Melanocyte of skin (primary cell): ENCODE results near the gene SLC16A5. TPM values are rescaled to one million over a fixed set of nuclear protein-coding genes. Genes with fewer than 3 reads are reported as not detected.

ENCODE experiments used
- small RNA-seq, 2 donors: library from RNA; depleted of rRNA; stranded (forward); fragments of <200 nt; gene quantifications; one replicate each; pipeline ENCODE3, GENCODE V24; 2012
- total RNA-seq, 2 donors: library from RNA; depleted of rRNA; stranded (reverse); fragments of >200 nt; gene quantifications; 2 replicates each; pipeline ENCODE4 v1.2.3, GENCODE V29; 2012

Gene SLC16A5, protein sequence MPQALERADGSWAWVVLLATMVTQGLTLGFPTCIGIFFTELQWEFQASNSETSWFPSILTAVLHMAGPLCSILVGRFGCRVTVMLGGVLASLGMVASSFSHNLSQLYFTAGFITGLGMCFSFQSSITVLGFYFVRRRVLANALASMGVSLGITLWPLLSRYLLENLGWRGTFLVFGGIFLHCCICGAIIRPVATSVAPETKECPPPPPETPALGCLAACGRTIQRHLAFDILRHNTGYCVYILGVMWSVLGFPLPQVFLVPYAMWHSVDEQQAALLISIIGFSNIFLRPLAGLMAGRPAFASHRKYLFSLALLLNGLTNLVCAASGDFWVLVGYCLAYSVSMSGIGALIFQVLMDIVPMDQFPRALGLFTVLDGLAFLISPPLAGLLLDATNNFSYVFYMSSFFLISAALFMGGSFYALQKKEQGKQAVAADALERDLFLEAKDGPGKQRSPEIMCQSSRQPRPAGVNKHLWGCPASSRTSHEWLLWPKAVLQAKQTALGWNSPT
- 10 to 100 TPM; 12.0 to 17.0 TPM for total RNA-seq

DNA sequence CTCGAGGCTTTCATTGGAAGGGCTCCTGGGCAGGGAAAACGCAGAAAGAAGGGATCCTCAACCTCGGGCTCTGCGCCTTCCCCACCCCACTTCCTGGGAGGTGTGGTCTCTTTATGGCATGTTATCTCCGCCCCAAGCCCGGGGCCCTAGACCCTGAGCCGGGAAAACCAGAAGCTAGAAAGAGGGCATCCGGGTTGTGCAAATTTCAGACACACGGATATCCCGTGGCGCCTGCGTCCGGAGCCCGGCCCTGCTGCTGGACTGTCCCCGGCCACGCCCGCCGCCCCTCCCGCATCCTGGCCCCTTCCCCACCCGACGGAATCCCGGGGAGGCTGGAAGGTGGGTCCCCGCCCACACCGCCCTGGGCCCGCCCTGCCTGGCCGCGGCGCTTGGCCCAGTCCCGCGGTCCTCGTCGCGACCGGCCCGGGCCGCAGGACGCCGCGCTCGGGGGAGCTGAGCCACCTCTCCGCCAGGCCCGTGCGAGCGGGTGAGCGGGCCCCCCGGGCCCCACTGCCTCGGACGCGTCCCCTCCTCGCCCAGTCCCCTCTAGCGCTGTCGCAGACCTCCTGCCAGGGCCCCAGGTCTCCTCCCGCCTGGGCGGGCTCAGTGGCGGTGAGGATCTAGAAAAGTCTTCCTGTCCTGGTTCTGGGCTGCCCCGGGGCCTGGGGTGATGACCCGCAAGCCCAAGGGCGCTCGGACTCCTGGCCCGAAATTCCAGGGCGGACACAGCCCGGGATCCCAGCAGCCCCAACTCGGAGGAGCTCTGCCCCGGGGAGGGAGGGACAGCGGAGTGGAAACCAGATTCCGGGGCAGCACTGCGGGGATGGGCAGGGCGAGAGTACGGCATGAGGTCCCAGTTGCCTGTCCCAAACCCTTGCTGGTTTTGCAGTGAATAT, at the start of gene SLC16A5:
Gene SLC16A5 (plus strand): TSS at position 397 of the 896 bp plus-strand sequence. CDS start 5,683 bp downstream, outside the sequence.

DNA sequence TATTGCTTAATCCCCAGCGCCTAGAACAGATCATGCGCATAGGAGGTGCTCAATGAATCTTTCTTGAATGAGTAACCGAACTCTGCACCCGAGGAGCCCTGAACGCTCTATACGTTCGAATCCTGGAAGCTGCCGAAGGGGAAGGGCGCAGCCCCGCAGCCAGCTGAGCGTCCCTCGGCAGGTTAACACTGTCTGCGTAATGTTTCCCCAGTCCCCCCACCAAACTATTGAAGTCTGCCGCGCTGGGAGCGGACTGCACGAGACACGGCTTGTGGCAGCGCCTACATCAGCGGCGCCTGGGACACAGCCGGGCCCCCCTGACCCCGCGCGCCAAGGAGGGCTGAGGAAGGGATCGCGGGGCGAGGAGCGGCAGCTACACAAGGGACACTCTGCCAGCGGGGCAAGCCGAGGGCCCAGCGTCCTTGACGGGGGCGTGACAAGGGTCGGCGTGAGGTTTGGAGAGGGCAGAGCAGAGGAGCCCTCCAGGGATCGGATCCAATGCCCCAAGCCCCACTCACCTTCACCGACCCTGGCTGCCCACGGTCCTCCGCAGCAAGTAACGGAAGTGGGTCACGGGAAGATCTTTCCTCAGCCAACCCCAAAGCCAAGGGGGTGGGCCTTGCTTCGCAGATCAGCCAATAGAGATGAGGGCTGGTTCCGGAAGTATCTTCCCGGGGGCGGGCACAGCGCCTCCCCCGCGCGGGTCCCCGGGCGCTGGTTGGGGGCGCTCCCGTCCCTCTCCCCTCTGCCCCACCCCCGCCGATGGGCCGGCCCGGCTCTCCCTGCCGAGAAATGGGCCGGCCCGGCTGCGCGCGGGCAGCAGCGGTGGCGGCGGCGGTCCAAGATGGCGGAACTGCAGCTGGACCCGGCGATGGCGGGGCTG, 41.1 kb upstream of the SLC16A5 start, which contains the start of the genes ATP5PD and KCTD2:
Gene ATP5PD (minus strand): TSS at position 563 of the 883 bp plus-strand sequence. CDS start 4,319 bp downstream, outside the sequence.
Gene KCTD2 (plus strand): TSS at position 819 of the 883 bp plus-strand sequence. CDS start 26 bp downstream, at position 845.

DNA sequence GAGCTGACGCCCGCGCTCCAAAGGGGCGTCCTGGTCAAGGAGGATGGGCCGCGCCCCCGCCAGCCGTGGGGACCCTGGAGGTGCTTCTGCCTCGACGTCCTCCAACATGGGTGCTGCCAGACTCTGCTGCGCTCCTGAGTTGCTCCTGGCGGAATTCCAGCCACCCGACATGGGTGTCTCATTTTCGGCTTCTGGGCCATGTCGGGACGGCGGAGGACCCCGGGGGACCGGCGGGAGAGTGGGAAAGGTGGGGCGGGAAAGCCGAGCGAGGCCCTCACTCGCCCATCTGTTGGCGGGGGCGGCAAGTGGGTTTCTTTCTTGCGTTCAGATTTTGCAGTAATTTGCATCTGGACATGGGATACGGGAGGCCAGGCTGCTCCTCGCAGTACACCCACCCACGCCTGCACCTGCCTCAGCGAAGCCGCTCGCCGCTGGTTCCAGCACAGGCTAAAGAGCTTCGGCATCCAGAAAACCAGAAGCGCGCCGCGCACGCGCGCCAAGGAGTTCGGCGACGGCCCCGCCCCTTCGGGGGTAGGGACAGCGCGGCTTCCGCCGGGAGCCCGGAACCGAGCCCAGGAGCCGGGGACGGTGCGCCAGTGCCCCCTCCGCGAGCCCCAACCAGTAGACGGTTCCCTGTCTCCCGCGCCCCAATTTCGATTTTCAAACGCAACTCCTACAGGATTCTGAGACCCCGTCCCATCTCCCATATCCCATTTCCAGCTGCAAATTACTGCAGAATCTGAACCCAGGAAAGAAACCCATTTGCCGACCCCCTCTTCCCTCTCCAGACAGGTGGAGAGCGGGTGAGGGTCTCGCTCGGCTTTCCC, 21.9 kb downstream of the SLC16A5 start, which contains the start of gene ARMC7:
Gene ARMC7 (plus strand): TSS at position 563 of the 827 bp plus-strand sequence. CDS start 320 bp downstream, outside the sequence.

DNA sequence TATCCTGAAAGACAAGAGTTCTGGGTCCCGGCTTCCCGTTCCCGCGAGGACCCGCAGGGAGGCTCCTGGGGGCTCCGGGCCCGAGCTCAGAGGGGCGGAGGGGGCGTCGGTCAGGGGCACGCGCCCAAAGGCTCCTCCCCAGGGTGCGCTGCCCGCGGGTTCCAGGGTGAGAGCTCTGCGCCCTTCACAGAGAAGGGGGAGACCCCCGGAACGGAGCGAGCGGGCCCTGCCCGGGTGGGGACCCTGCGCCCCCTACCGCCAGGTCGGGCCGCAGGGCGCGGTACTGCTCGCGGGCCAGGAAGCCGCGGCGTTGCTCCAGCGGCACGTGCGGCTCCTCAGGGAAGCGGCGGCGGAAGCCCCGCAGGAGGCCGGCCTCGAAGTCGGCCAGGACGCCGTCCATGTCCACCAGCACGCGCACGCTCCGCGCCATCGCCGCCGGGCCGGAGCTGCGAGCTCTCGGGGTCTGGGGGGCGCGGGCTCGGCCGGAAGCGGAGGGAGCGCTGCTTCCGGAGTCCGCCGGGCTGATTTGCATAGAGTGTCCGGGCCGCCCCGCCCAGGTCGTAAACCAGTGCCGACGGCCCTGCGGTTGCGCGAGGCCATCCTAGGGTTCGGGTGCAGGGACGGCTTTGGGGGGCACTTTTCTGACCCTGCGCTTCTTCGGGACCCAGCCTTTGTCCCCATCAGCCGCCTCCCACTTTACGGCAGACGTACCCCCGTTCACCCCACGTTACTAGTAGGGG, 43.7 kb downstream of the SLC16A5 start, which contains the start of gene NT5C:
Gene NT5C (minus strand): TSS at position 465 of the 740 bp plus-strand sequence. CDS start 35 bp downstream, at position 430.

DNA sequence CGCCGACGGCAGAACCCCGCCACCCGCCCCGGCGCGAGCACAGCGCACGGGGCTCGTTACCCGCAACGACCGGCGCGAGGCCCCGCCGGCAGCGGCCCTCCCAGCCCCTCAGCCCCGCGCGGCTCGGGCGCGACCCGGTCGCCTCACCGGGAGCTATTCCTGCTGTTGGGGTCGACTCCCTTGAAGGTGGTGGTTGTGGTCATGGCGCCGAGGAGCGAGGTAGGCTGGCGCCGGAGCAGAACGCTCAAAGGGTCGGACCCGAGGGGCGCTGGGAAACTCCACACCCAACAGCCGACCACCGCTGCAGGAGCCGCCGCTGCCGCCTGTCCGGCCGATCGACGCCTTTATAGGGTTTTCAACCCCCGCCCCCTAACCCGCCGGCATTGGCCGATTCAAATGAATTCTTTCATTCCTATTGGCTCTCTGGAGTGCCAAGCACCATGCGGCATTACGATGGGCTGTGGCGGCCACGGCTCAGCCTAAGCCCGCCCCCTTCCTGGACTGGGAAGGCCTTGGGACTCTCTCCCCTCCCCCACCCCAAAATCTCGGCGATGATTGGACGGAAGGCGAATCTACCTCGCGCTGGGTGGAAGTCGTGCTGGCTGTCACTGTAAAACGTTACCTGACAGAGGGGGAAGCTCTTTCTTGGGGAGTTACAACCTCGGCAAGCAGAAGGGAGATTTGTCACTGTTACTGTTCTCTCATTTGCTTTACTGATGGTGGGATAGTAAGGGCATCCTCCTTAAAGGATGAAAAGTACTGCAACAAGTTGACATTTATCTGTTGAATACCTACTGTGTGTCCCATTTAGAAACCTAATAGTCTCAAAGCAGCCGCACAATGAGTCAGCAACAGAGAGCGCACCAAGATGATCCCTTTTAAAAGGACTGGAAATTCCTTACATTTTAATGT, 66.7 kb downstream of the SLC16A5 start, which contains the start of gene JPT1:
Gene JPT1 (minus strand): TSS at position 318 of the 912 bp plus-strand sequence. CDS start 115 bp downstream, at position 203.

Small RNA genes within 50 kb of the gene (small RNA-seq; reads per million reads assigned to genes)
- gene AC111186.1 (0 reads per million in 2 donors), gene RF00019 (0 reads per million in 2 donors), gene RN7SL573P (0 reads per million in 2 donors)

Other genes with a start within 250 kb of the SLC16A5 start
- not detected for gene GRIN2C, start 228.1 kb upstream of the SLC16A5 start, total RNA-seq
- 10 to 100 TPM; 16.9 to 22.3 TPM for gene FDXR, start 215.0 kb upstream of the SLC16A5 start, total RNA-seq
- gene FADS6, start 194.3 kb upstream of the SLC16A5 start, total RNA-seq, result not detected
- gene USH1G, start 164.7 kb upstream of the SLC16A5 start, total RNA-seq, result not detected
- not detected for gene OTOP2, start 163.7 kb upstream of the SLC16A5 start, total RNA-seq
- not detected for gene OTOP3, start 152.1 kb upstream of the SLC16A5 start, total RNA-seq
- gene HID1, start 115.2 kb upstream of the SLC16A5 start, total RNA-seq, result not detected
- 1 to 10 TPM; 4.1 to 6.0 TPM for gene CDR2L, start 100.3 kb upstream of the SLC16A5 start, total RNA-seq
- 10 to 100 TPM; 29.3 to 36.0 TPM for gene MRPL58, start 75.3 kb upstream of the SLC16A5 start, total RNA-seq
- 100 to 1,000 TPM; 218 to 264 TPM for gene ATP5PD, start 41.0 kb upstream of the SLC16A5 start, total RNA-seq
- gene KCTD2, start 40.7 kb upstream of the SLC16A5 start, total RNA-seq, result 10 to 100 TPM; 16.0 to 20.0 TPM
- 1 to 10 TPM; 3.8 to 4.0 TPM for gene ARMC7, start 22.0 kb downstream of the SLC16A5 start, total RNA-seq
- gene NT5C, start 43.8 kb downstream of the SLC16A5 start, total RNA-seq, result 10 to 100 TPM; 40.3 to 42.6 TPM
- 100 to 1,000 TPM; 109 to 238 TPM for gene JPT1, start 66.6 kb downstream of the SLC16A5 start, total RNA-seq
- 10 to 100 TPM; 55.1 to 86.6 TPM for gene SUMO2, start 95.0 kb downstream of the SLC16A5 start, total RNA-seq
- gene NUP85, start 117.7 kb downstream of the SLC16A5 start, total RNA-seq, result 10 to 100 TPM; 36.8 to 59.9 TPM
- 10 to 100 TPM; 13.8 to 15.0 TPM for gene GGA3, start 173.7 kb downstream of the SLC16A5 start, total RNA-seq
- gene MRPS7, start 173.9 kb downstream of the SLC16A5 start, total RNA-seq, result 10 to 100 TPM; 55.7 to 82.6 TPM
- 10 to 100 TPM in 1 of 2 donors, 1 to 10 TPM in 1; 4.7 to 10.7 TPM for gene MIF4GD, start 183.3 kb downstream of the SLC16A5 start, total RNA-seq
- 10 to 100 TPM in 1 of 2 donors, 1 to 10 TPM in 1; 4.5 to 11.0 TPM for gene SLC25A19, start 201.5 kb downstream of the SLC16A5 start, total RNA-seq